ENCODE data around the gene COLEC11.
"Not testable (repeated sequence)": the region's sequence is repeated elsewhere in the genome, so short reads cannot be mapped to it uniquely, and the experiment has no call there.

COLEC11 gene

DNA sequence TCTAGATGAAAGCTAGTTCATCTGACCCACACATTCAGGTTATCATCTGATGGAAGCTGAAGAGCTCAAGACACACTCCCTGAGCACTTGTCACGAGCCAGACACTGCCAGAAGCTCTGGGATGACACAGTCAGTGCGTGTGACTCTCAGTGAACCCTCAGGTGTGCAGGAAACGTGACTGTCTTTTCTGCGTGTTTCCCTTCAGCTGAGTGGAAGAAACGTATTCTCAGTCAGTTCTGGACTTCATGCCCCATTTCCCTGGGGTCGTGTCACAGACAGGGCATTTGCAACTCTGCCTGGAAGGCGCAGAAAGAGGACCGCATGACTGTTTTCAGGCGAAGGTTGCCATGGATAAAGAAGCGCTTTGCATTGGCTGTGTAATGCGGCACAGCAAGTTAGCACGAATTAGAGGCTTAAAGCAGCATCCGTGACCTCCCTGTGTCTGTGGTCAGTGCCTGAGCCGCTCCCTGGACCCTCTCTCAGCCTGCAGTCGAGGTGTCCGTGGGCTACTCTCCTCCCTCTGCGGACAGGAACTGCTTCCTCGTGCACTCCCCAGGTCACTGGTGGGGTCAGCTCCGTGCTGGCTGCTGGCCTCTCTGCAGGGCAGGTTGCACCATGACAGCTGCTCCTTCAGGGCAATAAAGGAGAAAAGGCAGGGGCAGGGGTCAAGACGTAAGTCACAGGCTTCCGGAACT, 59.8 kb downstream of the COLEC11 start:
- no peak for DNase-seq (ENCODE audit: low read depth)

DNA sequence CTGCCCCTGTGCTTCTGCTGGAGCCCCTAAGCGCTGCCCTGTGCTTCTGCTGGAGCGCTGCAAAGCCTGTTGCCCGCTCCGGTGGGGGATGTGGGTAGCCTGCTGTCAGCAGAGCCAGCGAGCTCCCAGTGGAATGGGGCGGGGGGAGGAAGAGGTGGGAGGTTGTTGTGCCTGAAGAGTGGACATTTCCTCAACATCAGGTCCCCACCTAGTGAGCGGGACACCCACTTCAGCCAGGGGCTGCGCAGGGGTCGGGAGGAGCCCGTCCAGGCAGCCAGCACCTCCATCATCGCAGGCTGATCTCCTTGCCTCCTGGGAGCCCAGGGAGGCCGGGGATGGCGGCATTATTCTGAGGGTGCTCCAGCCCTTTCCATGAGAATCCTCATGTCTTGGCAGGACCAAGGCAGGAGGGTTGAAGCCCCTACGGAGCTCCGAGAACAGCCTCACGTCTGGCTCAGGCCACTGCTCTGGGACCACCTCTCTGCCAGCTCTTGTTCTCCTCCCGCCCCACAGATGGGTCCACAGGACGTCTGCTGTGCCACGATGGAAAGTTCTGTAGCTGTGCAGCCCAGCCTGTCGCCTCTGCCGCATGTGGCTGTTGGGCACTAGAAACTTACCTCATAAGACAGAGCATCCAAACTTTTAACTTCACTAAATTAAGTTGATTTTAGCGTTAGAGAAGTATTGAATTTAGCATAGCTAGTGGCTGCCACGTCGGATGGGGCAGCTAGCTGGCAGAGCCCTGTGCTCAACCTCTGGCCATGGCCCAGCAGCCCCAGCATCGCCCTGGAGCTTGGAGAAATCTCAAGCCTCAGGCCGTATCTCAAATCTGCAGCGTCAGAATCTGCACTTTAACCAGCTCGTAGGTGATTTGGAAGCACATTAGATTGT, 61.2 kb downstream of the COLEC11 start:
- DNase-seq (ENCODE audit: low read depth), result no peak

DNA sequence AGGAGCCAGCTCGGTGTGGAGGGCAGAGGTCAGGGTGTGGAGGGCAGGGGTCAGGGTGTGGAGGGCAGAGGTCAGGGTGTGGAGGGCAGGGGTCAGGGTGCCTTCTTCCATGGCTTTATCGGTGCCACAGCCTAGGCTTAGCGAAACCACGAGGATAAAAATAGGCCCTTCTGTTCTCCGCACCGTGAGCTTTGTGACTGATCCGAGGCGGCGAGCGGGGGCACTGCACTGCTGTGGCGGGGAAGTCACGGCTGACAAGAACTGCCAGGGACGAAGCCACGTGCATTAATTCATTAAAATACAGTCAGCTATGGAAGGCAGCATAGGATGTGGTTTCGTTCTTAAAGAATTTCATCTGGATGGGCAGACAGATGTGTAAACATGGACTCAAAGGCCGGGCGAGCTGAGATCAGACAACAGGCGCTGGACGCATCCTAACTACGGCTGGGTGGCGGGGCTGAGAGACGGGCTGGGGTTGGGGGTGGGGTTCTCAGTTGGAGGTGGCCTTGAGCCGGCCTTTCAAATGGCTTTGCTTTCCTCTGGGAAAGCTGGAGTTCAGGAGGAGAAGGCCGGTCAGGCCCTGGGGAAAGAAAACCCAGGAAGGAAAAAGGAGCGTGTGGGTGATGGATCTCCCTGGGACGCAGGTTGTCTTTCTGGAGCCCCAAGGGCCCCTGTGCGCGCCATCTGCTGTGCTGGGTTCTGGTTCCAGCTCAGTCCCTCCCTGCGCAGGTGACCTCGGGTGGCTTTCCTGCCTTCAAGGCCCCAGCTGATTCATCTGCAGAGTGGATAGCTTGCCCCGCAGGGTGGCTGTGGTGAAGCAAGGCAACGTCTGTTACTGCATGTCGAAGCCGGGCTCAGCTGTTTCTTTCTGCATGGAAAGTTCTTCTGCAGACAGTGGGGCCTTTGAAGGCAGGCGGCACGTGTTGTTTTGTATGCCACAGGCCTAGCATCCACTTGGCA, 62.1 kb downstream of the COLEC11 start:
- DNase-seq (ENCODE audit: low read depth), result no peak

DNA sequence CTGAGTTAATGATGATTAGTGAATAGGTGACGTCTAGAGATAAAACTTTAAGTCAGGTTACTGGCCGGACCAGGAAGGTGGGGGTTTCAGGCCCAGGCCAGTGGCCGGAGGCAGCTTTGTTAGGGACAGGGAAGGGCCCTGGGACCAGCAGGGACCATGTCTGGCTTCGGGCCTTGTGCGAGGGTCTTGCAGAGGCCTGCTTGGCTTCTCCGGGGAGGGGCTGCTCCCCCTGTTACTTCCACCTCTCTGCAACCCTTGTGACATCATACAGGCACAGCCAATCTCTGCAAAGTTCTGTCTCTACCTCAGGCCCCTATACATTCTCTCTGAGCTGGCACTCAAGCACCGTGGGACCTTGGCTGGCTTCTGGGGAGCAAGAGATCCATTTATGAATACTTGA, 63.0 kb downstream of the COLEC11 start, which contains the start of gene ALLC:
ALLC (plus strand) TSS at position 320 of the 400 bp plus-strand sequence. CDS start 12,958 bp downstream, outside the sequence.
- DNase-seq (ENCODE audit: low read depth), result no peak

DNA sequence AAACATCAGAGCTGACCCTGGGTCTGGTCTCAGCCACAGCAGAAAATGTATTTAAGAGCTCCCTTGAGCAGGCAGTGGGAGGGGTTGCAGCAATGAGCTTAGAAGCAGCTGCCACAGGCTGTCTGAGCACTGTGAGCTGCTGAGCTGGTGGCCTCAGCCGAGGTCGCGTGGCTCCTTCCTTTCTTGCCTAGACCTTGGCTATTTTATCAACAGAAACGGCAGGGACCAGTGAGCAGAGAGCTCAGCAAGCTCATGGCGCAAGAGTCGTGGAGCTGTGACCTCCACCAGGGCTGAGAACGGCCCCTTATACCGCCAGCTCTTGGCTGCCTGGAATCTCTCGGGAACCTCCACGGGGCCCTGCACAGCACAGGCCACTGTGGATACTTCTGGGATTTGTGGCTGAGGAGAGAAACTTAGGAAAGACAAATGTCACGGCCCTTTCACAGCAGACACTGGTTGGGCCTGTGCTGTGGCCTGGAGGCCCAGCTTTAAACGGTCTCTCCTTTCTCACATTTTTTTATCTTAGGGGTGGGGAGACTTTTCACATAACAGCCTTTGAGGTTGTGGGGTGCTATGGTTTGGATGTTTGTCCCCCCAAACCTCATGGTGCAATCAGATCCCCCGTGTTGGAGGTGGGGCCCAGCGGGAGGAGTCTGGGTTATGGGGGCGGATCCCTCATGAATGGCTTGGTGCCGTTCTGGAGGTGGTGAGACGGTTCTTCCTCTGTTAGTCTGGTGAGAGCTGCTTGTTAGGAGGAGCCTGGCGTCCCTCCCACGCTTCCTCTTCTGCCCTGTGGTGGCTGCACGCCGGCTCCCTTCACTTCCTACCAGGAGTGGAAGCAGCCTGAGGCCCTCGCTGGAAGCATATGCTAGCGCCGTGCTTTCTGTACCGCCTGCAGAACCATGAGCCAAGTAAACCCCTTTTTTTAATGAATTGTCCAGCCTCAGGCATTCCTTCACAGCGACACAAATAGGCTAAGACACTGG, 64.8 kb downstream of the COLEC11 start:
- DNase-seq (ENCODE audit: low read depth), result no peak

DNA sequence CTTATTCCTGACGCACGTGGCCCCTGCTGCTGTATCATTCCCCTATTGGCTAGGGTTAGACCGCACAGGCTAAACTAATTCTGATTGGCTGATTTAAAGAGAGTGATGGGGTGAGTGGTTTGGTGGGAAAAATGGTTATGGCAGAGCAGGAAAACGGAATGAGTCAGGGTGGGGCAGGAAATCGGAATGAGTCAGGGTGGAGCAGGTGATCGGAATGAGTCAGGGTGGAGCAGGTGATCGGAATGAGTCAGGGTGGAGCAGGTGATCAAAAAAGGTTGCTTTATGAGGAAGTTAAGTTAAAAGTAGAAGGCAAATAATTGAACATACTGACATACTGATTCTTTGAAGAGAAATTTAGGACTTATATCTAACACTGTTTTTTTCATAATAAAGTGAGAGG, 65.7 kb downstream of the COLEC11 start:
- DNase-seq (ENCODE audit: low read depth), result not testable (repeated sequence)

DNA sequence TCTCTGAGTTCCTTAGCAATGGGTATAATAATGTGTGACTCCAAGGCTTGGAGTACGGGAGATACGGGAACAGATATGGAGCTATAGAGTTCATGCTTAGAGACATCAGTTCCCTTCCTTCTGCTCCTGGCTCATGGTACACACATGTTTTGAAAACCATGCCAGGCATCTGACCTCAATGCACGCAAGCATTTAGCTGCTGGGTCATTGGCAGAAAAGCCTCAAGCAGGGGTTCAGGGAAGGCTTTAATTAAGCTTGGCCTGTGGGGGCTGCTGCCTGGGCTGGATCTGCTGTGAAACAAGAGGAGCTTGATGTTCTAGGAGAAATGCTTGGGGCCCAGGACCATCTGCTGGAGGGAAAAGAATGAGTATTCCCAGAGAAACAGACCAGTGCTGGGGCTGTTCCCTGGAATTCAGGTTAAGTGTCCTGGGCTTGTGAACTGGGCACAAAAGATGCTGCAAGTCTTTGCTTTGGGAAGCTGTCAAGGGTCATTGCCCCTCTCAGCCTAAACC, 66.3 kb downstream of the COLEC11 start:
- DNase-seq (ENCODE audit: low read depth), result no peak

DNA sequence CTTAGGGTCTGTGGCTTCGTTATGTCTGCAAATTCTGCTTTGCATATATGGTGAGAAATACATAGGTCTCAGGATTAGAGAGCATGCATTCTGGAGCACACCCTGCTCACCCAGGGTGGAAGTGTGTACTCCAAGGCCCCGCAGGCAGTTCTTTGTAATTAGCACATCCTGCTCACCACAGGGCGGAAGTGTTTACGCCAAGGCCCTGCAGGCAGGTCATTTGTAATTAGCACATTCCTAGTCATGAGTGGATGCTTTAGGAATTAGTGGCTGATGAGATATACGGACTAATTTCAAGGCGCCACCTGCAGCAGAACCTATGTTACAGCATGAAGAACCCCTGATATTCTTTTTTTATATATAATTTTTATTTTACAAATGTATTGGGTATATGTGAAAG, 67.3 kb downstream of the COLEC11 start:
- DNase-seq (ENCODE audit: low read depth), result no peak

DNA sequence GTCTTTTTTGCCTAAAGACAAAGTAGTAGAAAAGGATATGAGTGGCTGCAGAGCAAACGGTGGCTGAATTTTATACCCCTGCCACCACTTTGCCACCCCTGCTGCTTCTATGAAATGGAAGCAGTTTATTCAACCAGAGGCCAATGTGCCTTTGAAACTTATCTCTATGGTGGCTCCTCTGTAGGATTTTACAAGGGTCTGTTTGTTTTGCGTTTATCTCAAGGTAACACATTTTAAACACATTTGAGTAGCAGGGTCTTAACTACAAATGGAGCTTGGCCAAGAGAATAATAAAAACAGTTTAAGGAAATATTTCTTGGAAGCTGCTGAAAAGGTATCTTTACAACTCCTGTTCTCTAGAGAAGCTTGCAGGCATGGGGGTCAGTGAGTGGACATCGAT, 69.2 kb downstream of the COLEC11 start:
- DNase-seq (ENCODE audit: low read depth), result no peak

DNA sequence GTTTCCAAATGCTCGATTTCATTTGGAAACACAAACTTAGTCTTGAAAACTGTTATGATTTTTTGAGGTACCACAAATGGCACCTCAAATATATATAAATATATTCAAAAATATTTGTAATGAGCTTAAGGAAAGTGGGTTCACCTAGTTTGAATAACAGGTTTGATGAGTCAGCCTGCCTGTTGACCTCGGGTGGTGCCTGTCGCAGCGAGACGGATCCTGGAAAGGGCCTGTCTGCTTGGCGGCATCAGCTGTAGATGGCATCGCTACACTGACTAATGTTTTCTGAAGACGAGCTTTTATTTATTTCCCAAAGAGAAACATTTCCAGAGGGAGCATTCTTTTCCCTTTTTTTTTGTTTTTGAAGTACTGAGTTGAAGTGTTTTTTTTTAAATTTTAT, 70.0 kb downstream of the COLEC11 start:
- no peak for DNase-seq (ENCODE audit: low read depth)

DNA sequence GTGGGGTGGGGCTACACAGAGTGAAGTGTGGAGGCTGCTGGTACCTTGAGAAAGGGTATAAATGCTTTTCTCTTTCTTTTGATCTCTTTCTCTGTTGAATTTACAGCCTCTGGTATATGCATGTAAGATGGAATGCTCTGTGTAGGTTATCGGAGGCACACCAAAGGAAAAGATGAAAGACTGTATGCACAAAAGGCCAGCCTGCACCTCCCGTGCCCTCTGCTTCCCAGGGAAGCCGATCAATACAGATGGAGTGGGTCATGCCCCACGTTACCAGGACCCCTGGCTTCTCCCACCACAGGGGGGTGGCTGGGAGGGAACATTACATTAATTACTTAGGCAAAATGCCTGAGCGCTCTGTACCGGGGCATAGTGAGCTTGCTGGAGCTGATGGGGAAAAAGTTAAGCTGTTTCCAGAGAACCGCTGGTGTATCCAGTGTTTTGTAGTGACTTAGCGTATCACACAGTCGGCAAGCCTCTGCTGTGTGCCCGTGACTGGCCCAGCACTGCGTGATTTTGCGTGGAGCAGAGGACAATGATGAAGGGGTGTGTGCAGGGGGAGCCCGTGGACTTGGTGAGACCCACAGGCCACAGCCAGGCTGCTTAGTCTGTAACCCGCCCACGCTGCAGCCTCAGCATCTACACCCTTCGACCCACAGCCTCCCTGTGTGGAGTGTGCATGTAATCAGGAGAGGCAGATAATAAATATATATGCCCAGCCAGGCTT, 71.1 kb downstream of the COLEC11 start:
- DNase-seq (ENCODE audit: low read depth), result no peak

DNA sequence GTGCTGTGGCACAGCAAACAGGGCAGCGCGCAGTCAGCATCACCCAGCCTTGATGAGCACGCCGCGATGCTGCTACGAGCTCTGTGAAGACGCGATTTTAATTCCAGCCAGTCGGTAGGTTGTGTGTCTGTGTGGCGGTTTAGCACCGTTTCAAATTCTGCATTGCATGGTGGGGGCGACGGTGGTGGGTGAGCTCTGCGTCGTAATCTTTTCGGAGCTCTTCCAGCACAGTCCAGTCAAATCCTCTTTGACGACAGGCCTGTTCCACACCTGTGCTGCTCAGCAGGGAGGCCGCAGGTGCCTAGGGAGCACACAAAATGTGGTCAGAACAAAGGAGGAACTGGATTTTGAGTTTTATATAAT, 71.7 kb downstream of the COLEC11 start:
- no peak for DNase-seq (ENCODE audit: low read depth)

DNA sequence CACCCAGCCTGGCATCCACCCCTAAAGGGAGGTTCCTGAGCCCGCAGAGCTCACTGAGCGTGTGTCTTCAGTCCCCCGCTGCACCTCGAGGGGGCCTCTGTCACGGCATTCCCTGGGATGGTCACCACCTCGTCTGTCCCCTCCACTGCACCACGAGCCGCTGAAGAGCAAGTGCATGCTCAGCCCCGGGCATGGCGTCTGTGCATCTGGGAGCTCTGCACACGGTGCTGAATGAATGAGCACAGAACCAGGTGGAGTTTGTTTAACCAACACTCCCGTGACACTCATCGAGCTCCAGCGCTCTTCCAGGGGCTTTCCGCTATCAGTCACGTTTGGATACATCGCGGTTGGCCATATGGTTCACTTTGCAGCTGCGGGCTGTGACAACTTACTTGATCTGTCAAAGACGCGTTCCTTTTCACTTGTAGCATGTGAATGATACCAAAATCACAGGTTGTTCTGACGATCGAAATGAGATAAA, 72.3 kb downstream of the COLEC11 start:
- no peak for DNase-seq (ENCODE audit: low read depth)

DNA sequence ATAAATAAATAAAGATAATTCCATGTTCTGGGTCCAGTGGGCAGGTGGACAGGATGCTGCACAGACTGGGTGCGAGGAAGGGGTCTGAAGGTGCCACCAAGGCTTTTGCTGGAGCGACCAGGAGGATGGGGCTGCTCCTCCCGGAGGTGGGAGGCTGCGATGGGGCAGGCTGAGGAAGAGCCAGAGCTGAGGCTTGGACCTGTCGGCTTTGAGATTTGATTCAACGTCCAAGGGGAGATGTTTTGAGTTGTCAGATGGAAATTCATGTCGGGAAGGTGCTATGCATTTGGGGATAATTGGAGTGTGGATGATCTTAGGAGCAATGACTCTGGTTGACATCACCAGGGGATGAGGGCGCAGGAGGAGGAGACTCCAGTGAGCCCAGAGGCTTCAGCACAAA, 74.7 kb downstream of the COLEC11 start:
- DNase-seq (ENCODE audit: low read depth), result no peak

DNA sequence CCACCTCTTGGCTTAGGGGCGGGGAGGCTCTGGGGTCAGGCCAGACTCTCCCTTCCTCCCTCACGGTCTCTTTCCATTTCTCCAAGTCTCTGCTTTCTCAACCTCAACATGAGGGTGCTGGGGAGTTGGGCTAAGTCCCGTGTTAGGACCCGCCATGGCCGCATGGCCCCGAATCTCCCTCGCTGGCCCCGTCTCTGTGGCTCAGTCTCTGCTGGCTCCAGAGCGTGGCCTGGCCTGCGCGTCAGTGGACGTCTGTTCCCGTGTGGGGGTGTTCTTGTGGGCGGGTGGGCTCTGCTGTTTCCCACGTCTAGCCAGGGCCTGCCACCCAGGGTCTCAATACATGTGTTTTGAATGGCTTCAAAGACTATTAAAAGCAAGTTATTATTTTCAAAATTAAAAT, 75.5 kb downstream of the COLEC11 start:
- no peak for DNase-seq (ENCODE audit: low read depth)

DNA sequence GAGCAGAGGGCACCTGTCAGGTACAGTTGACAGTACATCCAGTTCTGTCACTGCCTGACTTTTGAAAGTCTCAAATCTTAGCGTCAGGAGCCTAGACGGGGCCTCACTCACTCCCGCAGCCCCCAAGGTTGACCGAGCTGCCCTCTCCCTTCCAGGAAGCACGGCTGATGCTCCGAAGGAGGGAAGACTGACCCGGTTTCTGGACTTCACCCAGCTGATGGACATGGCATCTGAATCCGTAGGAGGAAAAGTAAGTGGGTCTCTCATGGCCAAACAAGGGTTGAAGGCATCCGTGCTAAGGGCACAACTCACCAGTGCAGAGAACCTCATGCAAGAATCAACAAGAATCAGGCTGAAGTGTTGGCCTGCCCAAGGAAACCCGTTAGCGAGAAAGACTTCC, 76.0 kb downstream of the COLEC11 start:
- DNase-seq (ENCODE audit: low read depth), result no peak

DNA sequence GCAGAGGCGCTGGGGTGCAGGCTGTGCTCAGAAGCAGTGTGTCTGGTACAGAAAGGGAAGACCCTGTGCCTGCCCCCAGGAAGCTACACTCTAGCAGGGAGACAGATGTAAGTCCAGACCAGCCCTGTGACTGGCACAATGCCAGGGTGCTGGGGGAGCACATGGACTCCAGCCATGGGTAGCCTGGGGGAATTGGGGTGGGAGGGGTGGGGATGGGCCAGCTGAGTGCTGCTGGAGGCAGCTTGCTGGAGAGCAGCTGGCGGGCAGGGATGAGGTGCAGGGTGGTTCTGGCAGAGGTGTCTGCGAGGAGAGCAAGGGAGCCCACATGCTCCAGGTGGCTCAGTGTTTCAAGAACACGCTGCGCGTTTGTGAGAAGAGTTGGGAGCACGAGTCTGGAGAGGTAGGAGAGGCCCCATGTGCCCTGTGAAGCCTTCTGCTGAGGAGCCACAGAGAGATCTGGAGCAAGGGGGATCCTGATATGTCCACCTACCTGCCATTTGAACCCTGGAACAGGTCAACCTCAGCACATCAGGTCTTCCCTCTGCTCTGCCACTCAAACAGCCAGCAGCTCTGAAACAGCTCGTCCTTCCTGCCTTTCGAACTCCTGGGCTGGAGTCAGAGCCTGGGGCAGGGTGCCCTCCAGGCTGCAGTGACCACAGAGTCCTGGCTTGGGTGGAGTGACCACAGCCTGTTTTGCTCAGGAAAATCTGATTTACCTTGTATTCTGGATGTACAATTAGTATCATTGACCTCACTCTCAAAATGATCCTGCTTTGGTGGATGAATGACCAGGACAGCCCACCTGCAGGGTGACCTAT, 78.2 kb downstream of the COLEC11 start:
- no peak for DNase-seq (ENCODE audit: low read depth)

DNA sequence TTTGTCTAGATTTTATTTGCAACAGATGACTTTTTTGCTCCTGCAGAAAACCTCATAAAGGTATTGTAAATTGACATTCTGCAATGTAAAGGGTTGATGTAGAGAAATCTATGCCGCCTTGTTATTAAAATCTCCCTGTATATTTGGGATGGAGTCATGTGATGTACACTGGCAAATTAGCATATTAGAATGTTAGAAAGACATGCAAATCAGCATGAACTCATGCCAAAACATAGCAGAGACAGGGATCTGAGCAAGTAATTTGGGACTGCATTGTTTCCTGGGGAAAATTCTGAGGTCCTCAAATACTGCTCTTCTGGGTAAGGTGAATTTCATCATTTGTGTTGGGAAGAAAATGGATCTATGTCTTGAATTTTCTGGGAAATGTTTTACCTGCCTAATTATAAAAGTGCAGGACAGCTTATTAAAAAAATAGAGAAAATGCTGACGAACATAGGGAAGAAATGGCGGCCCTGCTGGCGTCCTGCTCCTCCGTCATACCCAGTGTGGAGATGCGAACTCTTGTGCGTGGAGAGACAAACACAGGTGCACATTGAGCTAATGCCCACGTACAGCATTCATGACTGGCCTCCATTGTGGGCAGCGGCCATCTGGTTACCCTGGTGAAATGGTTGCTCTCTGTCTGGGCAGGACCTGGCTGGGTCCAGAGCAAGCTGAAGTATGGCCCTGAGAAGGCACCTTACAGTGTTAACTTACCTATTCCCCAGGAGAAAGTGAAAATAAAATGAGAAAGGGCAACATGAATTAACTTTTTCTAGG, 79.3 kb downstream of the COLEC11 start:
- no peak for DNase-seq (ENCODE audit: low read depth)
